ENCODE data around the gene BUD13.
"Not testable (repeated sequence)": the region's sequence is repeated elsewhere in the genome, so short reads cannot be mapped to it uniquely, and the experiment has no call there.

The BUD13 gene

GRCh38 chr11:116792144-116792868 lies 19.5 kb upstream of the BUD13 start:
- DNase-seq = no peak

- DNase-seq = no peak
These were observed 19.0 kb upstream of the BUD13 start, which contains the start of gene APOA5 for GRCh38 chr11:116791813-116792143. Gene APOA5 (minus strand): TSS chr11:116791879. CDS start chr11:116791860, 19 bp downstream.

GRCh38 chr11:116791002-116791812 lies 18.4 kb upstream of the BUD13 start:
- DNase-seq = peak; percentile 72

GRCh38 chr11:116790167-116791001 lies 17.6 kb upstream of the BUD13 start:
- DNase-seq = no peak

- DNase-seq = no peak
These were observed 16.2 kb upstream of the BUD13 start for GRCh38 chr11:116788975-116789374.

GRCh38 chr11:116788534-116788933 lies 15.7 kb upstream of the BUD13 start:
- DNase-seq = no peak

GRCh38 chr11:116787786-116788486 lies 15.1 kb upstream of the BUD13 start, which contains the start of gene ZPR1:
Gene ZPR1 (minus strand): TSS chr11:116788023. CDS start chr11:116787990, 33 bp downstream.
- peak; percentile 85 for DNase-seq

- no peak for DNase-seq
These were observed 14.6 kb upstream of the BUD13 start for GRCh38 chr11:116787436-116787785.

GRCh38 chr11:116786966-116787365 lies 14.2 kb upstream of the BUD13 start:
- DNase-seq = no peak

GRCh38 chr11:116786326-116786725 lies 13.5 kb upstream of the BUD13 start:
- no peak for DNase-seq

GRCh38 chr11:116782728-116783127 lies 9.9 kb upstream of the BUD13 start:
- DNase-seq = no peak

GRCh38 chr11:116778556-116778955 lies 5.8 kb upstream of the BUD13 start:
- no peak for DNase-seq

GRCh38 chr11:116777056-116777455 lies 4.3 kb upstream of the BUD13 start:
- DNase-seq = no peak

- peak; percentile 60 for DNase-seq
These were observed 3.8 kb upstream of the BUD13 start for GRCh38 chr11:116776522-116776984.

- DNase-seq = no peak
These were observed 3.2 kb upstream of the BUD13 start for GRCh38 chr11:116775975-116776374.

- DNase-seq = no peak
These were observed 1.9 kb upstream of the BUD13 start for GRCh38 chr11:116774661-116775060.

GRCh38 chr11:116773203-116774097 lies 663 bp upstream of the BUD13 start:
- no peak for DNase-seq

- no peak for DNase-seq
These were observed 852 bp downstream of the BUD13 start for GRCh38 chr11:116771935-116772334.

- no peak for DNase-seq
These were observed 10.7 kb downstream of the BUD13 start for GRCh38 chr11:116762132-116762531.

GRCh38 chr11:116756044-116756443 lies 16.7 kb downstream of the BUD13 start:
- DNase-seq = not testable (repeated sequence)

GRCh38 chr11:116750070-116750718 lies 22.6 kb downstream of the BUD13 start:
- DNase-seq = no peak
